GM19025 (cell line): ENCODE results near the gene CFAP74.

ENCODE experiments used
- ATAC-seq: cut with Tn5 transposase; IDR thresholded peaks from one replicate; pipeline ENCODE4 v1.9.1; 2021; ENCODE audit warnings: mild to moderate bottlenecking, low read depth, moderate library complexity; ENCODE audit not compliant: unreplicated experiment

The CFAP74 gene

GRCh38 chr1:1883092-1883873 lies 120.3 kb downstream of the CFAP74 start:
- no peak for ATAC-seq

- no peak for ATAC-seq
These were observed 121.9 kb downstream of the CFAP74 start for GRCh38 chr1:1881727-1882126.

- ATAC-seq: no peak
These were observed 122.8 kb downstream of the CFAP74 start for GRCh38 chr1:1880617-1881312.

GRCh38 chr1:1879942-1880341 lies 123.6 kb downstream of the CFAP74 start:
- ATAC-seq: no peak

- no peak for ATAC-seq
These were observed 125.6 kb downstream of the CFAP74 start for GRCh38 chr1:1877865-1878436.

- ATAC-seq: no peak
These were observed 127.2 kb downstream of the CFAP74 start for GRCh38 chr1:1876335-1876930.

GRCh38 chr1:1875932-1876331 lies 127.7 kb downstream of the CFAP74 start:
- ATAC-seq: no peak

GRCh38 chr1:1874901-1875300 lies 128.7 kb downstream of the CFAP74 start:
- no peak for ATAC-seq

GRCh38 chr1:1873186-1873585 lies 130.4 kb downstream of the CFAP74 start:
- ATAC-seq: no peak

- no peak for ATAC-seq
These were observed 131.1 kb downstream of the CFAP74 start for GRCh38 chr1:1872329-1872994.
